SU-DHL-6 (cell line): ENCODE results near the gene AATF.

ENCODE experiments used
- H2AFZ ChIP-seq: fragments of 200-600 bp; sonication (generic); 2 replicates; pipeline ENCODE4 v1.6.1; 2014; ENCODE audit warnings: low read depth, mild to moderate bottlenecking, moderate library complexity, mixed read lengths, antibody characterized with exemption, low read length; ENCODE audit not compliant: severe bottlenecking
- H3F3A ChIP-seq: fragments of 200-600 bp; shearing (Covaris generic); 2 replicates; pipeline ENCODE4 v1.6.0; 2016; ENCODE audit warnings: antibody characterized with exemption, mild to moderate bottlenecking; ENCODE audit not compliant: insufficient read depth
- H3K27ac ChIP-seq: fragments of 200-600 bp; sonication (generic); 2 replicates; pipeline ENCODE4 v1.5.1; 2016; ENCODE audit warnings: low read depth, mild to moderate bottlenecking, low read length, moderate library complexity, mixed read lengths
- H3K27me3 ChIP-seq: fragments of 200-600 bp; sonication (generic), shearing (Covaris generic); 2 replicates; pipeline ENCODE4 v1.6.0; 2014; ENCODE audit warnings: mild to moderate bottlenecking, low read length
- H3K36me3 ChIP-seq: fragments of 200-600 bp; sonication (generic); 2 replicates; pipeline ENCODE4 v1.6.1; 2014; ENCODE audit warnings: mild to moderate bottlenecking, low read length, mixed read lengths
- H3K4me2 ChIP-seq: fragments of 300-600, 200-600 bp; shearing (Covaris generic), sonication (generic); 2 replicates; pipeline ENCODE4 v1.6.0; 2014; ENCODE audit warnings: low read length, low read depth, mild to moderate bottlenecking; ENCODE audit not compliant: poor library complexity, severe bottlenecking
- H3K4me3 ChIP-seq: fragments of 200-600 bp; sonication (generic); 2 replicates; pipeline ENCODE4 v1.5.1; 2014; ENCODE audit warnings: antibody characterized with exemption, low read length, mild to moderate bottlenecking, mixed read lengths; ENCODE audit not compliant: insufficient read depth, poor library complexity, severe bottlenecking
- H3K79me2 ChIP-seq: fragments of 200-600 bp; sonication (generic); 2 replicates; pipeline ENCODE4 v1.6.1; 2014; ENCODE audit warnings: mild to moderate bottlenecking, low read length, moderate library complexity; ENCODE audit not compliant: insufficient read depth
- H3K9ac ChIP-seq: fragments of 200-600 bp; sonication (generic); 2 replicates; pipeline ENCODE4 v1.7.0; 2014; ENCODE audit warnings: mild to moderate bottlenecking, low read length
- H3K9me2 ChIP-seq: fragments of 200-600 bp; sonication (generic); replicated peaks from 2 replicates; pipeline ENCODE4 v1.6.1; 2014; ENCODE audit warnings: low read length; ENCODE audit not compliant: insufficient read depth
- H3K9me3 ChIP-seq: fragments of 200-600 bp; sonication (generic); 2 replicates; pipeline ENCODE4 v1.6.1; 2014; ENCODE audit warnings: low read length, mixed read lengths; ENCODE audit not compliant: insufficient read depth
- H4K20me1 ChIP-seq: fragments of 200-600 bp; sonication (generic); 2 replicates; pipeline ENCODE4 v1.6.1; 2014; ENCODE audit warnings: low read depth, mild to moderate bottlenecking, antibody characterized with exemption, low read length, moderate library complexity, mixed read lengths
- EZH2phosphoT487 ChIP-seq: fragments of 200-600 bp; sonication (generic), shearing (Covaris generic); conservative IDR thresholded peaks from 2 replicates; pipeline ENCODE4 v1.6.1; 2018; ENCODE audit warnings: mild to moderate bottlenecking, antibody characterized with exemption, low read length, moderate library complexity, mixed read lengths
- TF ChIP-seq, protein P1 (sequence below): fragments of 200-600 bp; sonication (generic); IDR thresholded peaks from one replicate; pipeline ENCODE4 v1.5.1; 2017; ENCODE audit warnings: antibody characterized with exemption, mild to moderate bottlenecking, low read length, moderate library complexity; ENCODE audit not compliant: insufficient read depth, poor library complexity, severe bottlenecking

Gene AATF

GRCh38 chr17:36983618-36984017, 34.9 kb downstream of the AATF start:
- Histone ChIP-seq H3K9me3 (no peaks in the 10 kb centered on the region), H3K4me2 (no peak overlapping the region), H3K9ac (no peak overlapping the region), H3K27ac (no peak overlapping the region), H3K79me2 (peaks cover 53% of the 10 kb centered on the region), H3K4me3 (no peak overlapping the region), H2AFZ (no peak overlapping the region), H3F3A (0 out of 2 replicates have a peak, but pooled peaks cover 6% of the 10 kb centered on the region), H3K27me3 (no peaks in the 10 kb centered on the region), H4K20me1 (peaks cover 12% of the 10 kb centered on the region; the same call in 1 of the 2 replicates), H3K36me3 (peaks cover 20% of the 10 kb centered on the region), H3K9me2 (no peaks in the 10 kb centered on the region)
- no peak for TF ChIP-seq EZH2phosphoT487
- TF ChIP-seq, protein P1, sequence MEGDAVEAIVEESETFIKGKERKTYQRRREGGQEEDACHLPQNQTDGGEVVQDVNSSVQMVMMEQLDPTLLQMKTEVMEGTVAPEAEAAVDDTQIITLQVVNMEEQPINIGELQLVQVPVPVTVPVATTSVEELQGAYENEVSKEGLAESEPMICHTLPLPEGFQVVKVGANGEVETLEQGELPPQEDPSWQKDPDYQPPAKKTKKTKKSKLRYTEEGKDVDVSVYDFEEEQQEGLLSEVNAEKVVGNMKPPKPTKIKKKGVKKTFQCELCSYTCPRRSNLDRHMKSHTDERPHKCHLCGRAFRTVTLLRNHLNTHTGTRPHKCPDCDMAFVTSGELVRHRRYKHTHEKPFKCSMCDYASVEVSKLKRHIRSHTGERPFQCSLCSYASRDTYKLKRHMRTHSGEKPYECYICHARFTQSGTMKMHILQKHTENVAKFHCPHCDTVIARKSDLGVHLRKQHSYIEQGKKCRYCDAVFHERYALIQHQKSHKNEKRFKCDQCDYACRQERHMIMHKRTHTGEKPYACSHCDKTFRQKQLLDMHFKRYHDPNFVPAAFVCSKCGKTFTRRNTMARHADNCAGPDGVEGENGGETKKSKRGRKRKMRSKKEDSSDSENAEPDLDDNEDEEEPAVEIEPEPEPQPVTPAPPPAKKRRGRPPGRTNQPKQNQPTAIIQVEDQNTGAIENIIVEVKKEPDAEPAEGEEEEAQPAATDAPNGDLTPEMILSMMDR = no peak

DNA sequence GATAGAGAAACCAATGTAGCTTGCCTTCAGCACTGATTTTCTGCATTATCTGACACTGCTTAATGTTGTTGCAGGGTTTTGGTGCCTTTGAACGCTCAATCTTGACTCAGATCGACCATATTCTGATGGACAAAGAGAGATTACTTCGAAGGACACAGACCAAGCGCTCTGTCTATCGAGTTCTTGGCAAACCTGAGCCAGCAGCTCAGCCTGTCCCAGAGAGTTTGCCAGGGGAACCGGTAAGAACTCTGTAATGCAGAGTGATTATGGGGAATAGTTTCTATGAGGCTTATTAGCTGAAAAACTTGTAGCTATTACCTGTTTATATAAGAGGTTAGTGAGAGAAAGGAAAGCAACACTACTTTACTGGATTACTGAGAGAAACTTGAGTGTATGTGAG, 40.4 kb downstream of the AATF start:
- Histone ChIP-seq H3K27me3 (no peaks in the 10 kb centered on the region), H3K4me3 (no peak overlapping the region), H3F3A (no peaks in the 10 kb centered on the region; the same call in 1 of the 2 replicates), H3K79me2 (peaks cover 6% of the 10 kb centered on the region; the same call in 1 of the 2 replicates), H3K9me3 (no peaks in the 10 kb centered on the region), H3K4me2 (no peak overlapping the region), H3K9ac (no peak overlapping the region), H2AFZ (no peak overlapping the region), H3K27ac (no peak overlapping the region), H3K36me3 (peaks cover 61% of the 10 kb centered on the region), H3K9me2 (no peaks in the 10 kb centered on the region), H4K20me1 (no peaks in the 10 kb centered on the region; the same call in 1 of the 2 replicates)
- TF ChIP-seq, protein P1 = no peak
- no peak for TF ChIP-seq EZH2phosphoT487

GRCh38 chr17:36992701-36993100, 43.9 kb downstream of the AATF start:
- TF ChIP-seq, protein P1 = no peak
- TF ChIP-seq EZH2phosphoT487 = no peak
- Histone ChIP-seq H3K79me2 (no peaks in the 10 kb centered on the region), H3K27ac (no peak overlapping the region), H3F3A (no peaks in the 10 kb centered on the region; the same call in 1 of the 2 replicates), H3K9me2 (no peaks in the 10 kb centered on the region), H3K27me3 (no peaks in the 10 kb centered on the region), H3K9ac (no peak overlapping the region), H3K4me2 (no peak overlapping the region), H3K4me3 (no peak overlapping the region), H3K36me3 (peaks cover 84% of the 10 kb centered on the region), H2AFZ (no peak overlapping the region), H3K9me3 (no peaks in the 10 kb centered on the region), H4K20me1 (no peaks in the 10 kb centered on the region)

DNA sequence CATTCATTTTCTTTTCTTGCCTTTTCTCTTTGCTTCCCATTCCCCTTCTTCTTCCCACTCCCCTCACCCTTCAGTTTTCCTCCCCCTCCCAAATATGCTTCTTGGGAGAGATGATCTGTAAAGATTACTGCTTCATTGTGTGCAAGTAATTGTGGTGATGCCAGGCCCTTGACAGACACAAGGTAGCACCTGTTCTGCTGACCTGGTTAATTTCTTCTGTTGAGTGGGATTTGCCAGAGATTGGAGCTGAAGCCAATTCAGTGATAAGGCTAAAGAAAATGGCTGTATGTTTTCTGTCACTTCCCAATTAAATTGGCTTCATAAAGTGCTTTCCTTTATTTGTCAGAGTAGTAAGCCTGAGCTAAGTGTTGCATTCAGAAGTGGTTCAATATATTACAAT, 44.5 kb downstream of the AATF start:
- H3K4me3 ChIP-seq = no peak overlapping the region
- H3K9me3 ChIP-seq = no peaks in the 10 kb centered on the region
- H3K36me3 ChIP-seq = peaks cover 85% of the 10 kb centered on the region
- no peaks in the 10 kb centered on the region for H3K27me3 ChIP-seq
- H3F3A ChIP-seq = no peaks in the 10 kb centered on the region; the same call in 1 of the 2 replicates
- TF ChIP-seq, protein P1 = no peak
- no peak for TF ChIP-seq EZH2phosphoT487
- H3K4me2 ChIP-seq = no peak overlapping the region
- no peaks in the 10 kb centered on the region for H4K20me1 ChIP-seq
- H2AFZ ChIP-seq = no peak overlapping the region
- no peaks in the 10 kb centered on the region for H3K9me2 ChIP-seq
- H3K27ac ChIP-seq = no peak overlapping the region
- H3K79me2 ChIP-seq = no peaks in the 10 kb centered on the region
- no peak overlapping the region for H3K9ac ChIP-seq
